HG03575 (cell line): ENCODE measurements around the gene DGKE.
A peak's percentile ranks its signal among the peaks of the same experiment; 100 is the strongest.

Source experiments
- ATAC-seq: cut with Tn5 transposase; IDR thresholded peaks from one replicate; pipeline ENCODE4 v1.9.1; 2021; ENCODE audit not compliant: unreplicated experiment, insufficient number of reproducible peaks, low FRiP score; ENCODE audit errors: extremely low read depth

The DGKE gene

DNA sequence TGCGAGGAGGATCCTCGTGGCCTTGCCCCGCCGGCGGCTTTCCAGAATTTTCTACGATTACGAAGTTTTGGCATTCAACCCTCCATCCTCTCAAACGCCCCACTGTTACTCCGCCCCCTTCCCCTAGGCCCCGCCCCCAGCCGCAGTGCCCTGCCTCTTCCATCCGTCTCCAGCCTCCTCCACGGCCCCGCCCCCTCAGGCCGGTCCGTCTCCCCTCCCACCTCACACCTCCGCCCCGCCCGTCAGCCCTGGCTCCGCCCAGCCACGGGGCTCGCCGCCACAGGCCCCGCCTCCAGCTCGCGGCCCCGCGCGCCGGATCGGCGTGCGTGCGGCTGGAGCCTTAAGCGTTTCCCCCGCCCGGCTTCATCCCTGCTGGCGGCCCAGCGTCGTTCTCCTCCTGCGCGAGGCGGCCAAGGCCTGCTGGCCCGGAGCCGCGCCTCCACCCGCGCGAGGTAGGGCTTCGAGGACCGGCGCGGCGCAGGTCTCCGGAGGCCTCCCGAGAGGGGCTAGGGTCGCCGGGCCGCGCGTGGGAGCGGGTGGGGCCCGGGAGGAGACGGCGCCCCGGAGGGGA, at the start of gene DGKE, which contains the start of gene C17orf67:
Gene DGKE, plus strand, starts transcription at position 343 of the 571 bp plus-strand sequence. CDS start 645 bp downstream, outside the sequence.
Gene C17orf67, minus strand, starts transcription at position 112 of the 571 bp plus-strand sequence. CDS start 18,110 bp downstream, outside the sequence.
- ATAC-seq: peak; percentile 25

DNA sequence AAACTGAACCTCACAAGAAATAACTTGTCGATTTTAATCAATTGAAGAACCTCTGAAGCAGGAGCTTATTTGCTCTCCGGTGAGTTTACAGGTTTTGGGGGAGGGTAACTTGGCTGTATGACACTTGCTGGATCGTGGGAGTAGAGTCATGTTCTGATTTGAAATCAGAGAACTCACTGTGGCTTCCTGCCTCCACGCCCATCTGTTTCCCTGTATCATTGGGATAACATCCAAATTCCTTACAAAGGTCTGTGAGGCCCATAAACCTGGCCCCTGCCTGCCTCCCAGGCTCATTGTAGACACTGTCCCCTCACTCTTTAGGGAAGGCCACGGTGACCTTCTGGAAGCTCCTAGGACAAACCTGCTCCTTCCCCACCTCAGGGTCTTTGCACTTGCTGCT, 48.5 kb upstream of the DGKE start:
- no peak for ATAC-seq

- ATAC-seq: no peak
These were observed 47.8 kb upstream of the DGKE start for GRCh38 chr17:56785997-56786680.

DNA sequence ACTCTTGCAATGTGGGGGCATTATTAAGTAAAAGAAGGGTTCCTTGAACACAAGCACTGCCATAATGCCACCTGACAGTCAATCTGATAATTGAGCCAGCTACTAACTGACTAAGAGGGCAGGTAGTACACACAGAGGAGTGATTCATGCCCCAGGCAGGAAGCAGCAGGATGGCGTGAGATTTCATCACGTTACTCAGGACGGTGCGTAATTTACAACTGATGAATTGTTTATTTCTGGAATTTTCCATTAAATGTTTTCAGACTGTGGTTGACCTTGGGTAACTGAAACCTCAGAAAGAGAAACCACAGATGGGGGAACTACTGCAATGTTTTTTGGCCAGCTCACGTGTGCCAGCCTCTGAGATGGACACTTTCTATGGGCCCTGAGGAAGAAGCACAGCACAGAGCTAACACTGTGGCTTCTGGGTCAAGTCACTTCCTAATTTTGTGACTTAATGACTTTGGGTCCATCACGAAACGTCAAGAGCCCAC, 46.9 kb upstream of the DGKE start:
- peak; percentile 63 for ATAC-seq

DNA sequence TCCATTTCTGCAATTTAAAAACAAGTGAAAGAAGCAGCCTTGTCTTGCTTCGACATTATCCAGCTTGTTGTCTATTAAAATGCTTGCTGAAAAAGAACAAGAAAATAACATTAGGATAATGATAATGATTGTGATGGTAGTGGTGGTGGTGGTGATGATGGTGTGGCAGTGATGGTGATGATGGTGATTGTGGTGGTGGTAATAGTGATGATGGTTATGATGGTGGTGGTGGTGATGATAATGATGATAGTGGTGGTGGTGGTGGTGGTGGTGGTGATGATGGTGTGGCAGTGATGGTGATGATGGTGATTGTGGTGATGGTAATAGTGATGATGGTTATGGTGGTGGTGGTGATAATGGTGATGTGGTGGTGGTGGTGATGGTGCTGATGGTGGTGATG, 41.7 kb upstream of the DGKE start:
- ATAC-seq: no peak

DNA sequence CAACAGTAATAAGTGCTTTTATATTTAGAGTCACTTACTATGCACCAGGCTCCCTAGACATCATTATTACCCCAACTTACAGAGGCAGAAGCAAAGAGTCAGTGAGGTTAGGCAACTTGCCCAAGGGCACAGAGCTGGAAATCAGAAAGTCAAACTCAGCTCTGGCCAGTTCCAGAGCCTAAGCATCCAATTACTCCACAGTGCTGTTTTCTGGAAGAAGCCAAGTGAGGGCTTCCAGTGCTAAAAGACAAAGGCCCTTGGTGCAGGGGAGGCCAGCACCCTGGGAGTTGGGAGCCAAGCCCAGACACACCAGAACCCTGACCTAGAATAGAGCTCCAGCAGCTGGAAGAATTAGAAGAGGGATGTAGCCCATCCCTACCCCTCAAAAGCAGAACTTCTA, 40.4 kb upstream of the DGKE start:
- no peak for ATAC-seq

DNA sequence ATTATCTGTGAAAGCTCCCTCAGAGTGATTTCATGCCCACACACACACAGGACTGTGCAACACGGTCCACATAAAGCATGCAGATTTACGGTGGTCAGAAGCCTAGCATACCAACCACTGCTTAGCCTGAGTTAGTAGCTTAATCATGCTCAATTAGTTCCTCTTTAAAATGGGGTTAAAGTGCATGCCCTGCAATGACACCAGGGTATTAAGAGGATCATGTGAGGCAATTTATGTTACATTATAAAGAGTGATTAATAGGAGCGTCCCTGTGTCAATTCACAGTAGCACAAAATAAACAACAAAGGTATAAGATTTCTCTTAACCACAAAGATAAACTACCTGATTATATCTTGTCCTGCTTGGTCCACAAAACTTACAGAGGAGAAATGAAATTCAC, 40.0 kb upstream of the DGKE start:
- ATAC-seq: no peak

GRCh38 chr17:56795221-56795865, 38.6 kb upstream of the DGKE start:
- ATAC-seq: no peak

DNA sequence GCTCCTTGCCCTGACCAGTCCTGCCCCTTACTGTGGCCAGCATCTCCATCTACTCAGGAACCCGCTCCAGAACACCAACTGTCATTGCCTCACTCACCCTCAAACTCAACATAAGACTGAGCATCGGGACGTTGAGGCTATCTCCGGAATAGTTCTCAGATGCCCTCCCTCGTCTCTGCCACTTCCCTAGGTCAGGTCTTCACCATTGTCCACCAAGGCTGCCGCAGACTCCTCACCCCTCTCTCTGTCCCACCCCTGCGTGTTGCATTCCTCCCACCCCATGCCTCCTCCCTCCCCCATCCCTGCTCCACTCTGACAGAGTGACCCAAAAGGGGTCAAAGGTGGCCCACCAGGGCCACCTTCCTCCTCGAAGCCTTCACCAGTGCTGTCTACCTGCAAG, 37.4 kb upstream of the DGKE start:
- no peak for ATAC-seq

- no peak for ATAC-seq
These were observed 35.0 kb upstream of the DGKE start for GRCh38 chr17:56798916-56799315.

DNA sequence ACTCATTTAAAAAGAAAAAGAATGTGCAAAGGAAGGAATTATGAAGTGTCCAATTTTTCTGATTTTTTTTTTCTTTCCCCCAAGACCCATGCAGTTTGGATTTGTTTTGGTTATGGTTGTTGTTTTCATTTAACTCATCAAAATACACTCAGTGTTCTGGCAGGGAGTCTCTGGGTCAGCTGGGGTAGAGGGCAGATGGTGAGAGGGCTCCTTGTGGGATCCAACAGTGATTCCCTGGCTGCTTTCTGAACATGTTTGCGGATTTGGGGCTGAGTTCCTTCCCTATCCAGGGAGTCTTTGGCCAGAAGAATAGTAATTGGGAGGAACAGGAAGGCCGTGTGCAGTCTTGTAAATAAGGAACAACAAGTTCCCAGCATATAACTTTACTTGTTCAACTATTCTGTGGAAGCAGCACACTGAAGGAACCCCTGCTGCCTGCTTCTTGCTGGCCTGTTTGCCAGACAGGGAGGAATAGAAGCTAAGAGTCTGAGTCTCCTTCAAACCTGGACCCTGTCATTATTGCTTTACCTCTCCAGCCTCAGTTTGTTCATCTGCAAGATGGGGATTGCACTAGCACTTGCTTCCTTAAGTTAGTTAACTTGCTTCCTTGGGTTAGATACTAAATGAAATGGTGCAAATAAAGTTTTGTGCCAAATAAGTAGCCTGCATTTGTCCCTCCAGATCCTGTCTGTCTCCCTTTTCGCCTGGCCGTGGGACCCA, 32.3 kb upstream of the DGKE start:
- no peak for ATAC-seq

- ATAC-seq: no peak
These were observed 30.9 kb upstream of the DGKE start for GRCh38 chr17:56803071-56803470.

GRCh38 chr17:56804454-56804853, 29.5 kb upstream of the DGKE start:
- ATAC-seq: no peak

DNA sequence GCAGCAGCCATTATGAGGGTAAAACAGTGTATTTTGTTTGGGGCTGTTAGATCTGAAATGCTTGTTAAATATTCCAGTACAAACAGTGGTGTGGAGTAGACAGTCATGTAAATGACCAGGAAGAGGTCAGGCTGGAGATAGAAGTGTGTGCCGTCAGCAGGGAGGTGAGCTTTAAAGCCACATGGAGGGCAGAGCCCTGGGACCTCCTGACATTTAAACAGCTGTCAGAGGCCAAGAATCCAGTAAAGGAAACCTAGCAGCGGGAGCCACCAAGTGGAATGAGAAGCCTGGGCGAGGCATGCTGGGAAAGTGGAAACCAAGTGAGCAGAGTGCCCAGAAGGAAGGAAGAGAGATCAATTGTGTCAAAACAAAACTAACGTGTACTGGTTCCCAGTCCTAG, 27.0 kb upstream of the DGKE start:
- no peak for ATAC-seq

DNA sequence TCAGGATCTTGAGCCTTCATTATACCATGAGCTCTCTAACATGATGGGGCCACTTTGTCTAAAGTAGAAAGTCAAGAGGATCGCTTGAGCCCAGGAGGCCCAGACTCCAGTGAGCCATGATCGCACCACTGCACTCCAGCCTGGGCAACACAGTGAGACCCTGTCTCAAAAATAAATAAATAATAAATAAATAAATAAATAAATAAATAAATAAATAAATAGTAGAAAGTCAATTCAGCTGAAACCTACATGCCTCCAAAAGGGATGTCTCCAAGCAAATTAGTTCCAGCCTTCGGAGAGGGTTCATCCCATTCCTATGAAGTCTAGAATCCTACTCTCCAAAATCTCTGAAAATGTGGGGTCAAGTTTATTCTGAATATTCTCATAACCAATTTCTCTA, 26.2 kb upstream of the DGKE start:
- ATAC-seq: no peak

DNA sequence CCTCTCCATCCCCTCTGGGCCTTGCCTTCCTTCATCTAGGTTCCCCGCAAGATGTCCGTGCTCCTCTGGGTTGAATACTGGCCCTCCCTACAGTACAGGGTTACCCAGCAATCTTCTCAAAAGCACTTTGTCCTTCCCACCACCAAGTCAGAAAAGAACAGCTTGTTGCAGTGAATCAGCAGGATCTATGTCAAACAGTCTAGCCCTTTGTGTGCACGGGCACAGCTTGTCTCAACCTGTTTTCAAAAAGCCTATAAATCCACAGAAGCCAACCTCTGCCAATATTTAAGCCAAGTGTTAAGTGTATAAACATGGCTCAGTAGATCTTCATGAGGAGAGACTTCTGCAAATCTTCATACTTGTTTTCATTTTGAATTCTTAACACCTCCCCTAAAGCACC, 25.4 kb upstream of the DGKE start:
- no peak for ATAC-seq

GRCh38 chr17:56809106-56809819, 24.7 kb upstream of the DGKE start:
- ATAC-seq: no peak

- no peak for ATAC-seq
These were observed 24.2 kb upstream of the DGKE start for GRCh38 chr17:56809820-56810179.

- ATAC-seq: no peak
These were observed 23.6 kb upstream of the DGKE start for GRCh38 chr17:56810343-56810742.
